Measurements from ENCODE around the gene SUFU.

Gene SUFU

DNA sequence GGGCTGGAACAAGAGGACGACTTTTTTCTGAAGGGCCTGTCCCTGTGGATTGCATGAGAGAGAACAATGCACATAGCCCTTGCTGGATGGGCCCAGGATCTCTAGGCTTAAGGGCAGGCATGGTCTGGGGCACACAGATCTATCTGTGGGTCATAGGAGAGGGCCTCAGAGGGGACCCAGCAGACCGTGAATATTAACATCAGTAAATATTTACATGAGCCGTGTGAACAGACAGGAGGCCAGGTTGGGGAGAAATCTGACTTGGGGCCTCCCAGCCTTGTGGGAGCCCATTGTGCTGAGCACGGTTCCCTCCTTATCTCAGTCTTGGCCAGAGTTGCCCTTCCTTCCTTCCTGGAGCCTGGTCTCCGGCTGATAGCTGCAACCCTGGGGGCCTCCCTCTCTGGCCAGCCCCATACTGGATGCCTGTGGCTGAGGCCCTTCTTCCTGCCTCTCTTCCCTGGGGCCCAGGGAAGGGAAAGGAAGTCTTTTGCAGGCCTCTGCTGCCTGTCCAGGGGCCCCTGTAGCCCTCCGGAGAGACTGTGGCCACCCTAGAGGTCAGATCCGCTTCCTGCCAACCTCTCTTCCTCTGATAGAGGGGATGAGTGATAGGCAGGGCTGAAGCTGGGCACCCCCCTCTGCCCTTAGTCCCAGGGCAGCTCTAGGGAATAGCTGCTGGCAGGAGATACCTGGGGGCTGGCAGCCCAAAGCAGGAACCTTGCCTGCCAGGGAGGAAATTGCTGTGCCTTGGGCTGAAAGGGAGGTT is 96.0 kb downstream of the SUFU start:
- no peak for DNase-seq

DNA sequence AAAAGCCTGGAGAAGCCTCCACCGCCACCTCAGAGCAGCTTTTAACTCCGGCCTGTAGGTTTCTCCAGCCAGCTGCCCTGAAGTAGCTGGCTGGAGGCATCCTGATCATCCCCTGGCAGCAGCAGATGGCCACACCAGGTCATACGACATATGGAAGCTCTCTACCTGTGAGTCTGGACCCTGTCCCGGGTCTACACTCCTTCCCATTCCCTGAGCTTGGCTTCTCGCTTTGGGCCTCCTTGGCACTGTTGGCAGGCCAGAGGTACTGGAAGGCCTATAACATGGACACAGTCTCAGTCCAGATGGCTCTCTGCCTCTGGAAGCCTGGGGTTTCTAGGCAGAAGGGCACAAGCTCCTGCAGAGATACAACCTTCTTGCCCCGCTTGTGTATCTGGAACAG is 97.0 kb downstream of the SUFU start:
- no peak for DNase-seq

DNA sequence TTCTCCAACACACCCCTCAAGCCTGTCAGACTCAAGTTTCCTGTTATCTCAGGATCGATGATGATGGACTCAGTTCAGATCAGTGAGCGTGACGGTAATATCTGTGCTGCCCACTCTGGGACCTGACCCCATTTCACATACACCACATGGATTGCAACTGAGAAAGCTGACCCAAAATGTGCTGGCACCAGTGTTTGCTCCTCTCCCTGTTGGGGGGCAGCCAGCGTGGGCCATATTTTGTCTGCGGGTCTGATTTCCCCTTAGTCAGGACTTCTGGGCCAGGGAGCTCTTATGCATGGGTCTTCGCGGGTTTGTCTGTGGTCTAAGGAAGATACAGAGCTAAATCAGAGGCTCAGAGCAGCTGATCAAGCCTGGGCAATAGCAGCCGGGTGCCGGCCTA is 97.9 kb downstream of the SUFU start:
- DNase-seq: no peak

DNA sequence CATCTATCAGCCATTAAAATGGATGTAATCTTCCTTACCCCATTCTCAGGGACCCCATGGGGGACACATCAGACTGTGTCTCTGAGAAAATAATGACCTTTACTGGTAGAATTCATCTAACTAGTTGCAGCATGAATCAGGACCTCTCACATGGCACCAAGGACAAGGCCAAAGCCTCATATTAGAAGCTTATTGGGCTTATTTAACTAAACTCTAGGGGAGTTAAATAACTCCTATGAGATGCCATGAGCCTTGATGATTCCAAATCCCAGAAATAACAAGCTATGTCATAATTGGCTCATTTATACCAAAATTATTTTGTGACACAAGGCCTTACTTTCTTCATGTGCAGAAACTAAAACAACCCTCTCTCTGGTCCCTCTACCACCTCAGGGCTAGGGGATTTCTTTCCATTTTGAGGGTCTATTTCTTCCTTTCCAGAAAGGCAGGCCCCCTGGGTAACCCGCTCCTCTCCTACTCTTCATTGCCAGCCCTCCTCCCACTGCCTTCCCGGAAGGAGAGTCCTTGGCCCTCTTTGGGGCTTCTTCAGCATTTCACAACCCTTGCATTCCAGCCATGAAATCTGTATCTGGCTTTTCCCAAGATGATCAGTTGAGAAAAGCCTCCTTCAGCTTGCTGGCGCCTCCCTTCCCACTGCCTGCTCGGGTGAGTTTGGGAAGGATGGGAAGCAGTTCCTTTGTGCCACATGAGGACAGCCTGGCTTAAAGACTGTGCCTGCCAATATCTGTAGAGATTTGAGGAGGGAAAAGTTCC is 98.7 kb downstream of the SUFU start:
- no peak for DNase-seq

GRCh38 chr10:102603946-102604345 is 100.2 kb downstream of the SUFU start:
- no peak for DNase-seq

DNA sequence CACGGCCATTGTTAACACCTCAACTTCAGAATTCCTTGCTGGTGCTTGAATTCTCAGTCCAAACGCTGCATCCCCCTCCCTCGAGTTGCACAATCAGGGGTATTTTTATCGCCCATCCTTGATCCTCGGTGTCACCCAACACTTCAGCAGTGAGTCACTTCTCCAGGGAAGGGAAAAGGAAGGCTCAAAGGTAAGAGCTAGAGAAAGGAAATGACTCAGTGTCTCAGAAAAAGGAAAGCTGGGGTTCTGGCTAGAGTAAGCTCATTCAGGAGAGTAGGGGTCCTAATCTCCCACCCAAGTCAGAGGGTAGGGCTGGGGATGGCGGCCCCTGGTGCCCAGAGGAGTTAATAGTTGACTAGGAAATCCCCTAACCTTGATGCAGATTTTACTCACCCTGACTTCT is 100.7 kb downstream of the SUFU start:
- DNase-seq: no peak

DNA sequence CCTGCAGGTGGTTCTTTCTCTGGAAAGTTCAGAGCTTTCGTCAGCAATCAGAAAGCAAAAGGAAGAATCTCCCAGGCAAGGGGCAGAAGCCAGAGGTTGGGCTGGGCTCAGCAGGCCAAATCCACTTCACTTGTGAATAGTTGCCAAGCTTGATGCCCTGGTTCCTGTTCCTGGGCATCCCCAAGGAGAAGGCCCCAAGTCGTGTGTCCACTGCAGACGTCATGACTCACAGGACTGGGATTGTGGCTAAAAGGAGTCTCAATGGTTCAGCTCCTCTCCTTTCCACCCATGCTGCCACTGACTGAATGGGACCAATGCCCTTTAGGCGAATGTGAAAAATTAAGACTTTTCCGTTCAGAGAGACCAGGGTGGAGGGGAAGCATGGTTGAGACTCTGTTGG is 101.9 kb downstream of the SUFU start:
- DNase-seq: no peak

- DNase-seq: no peak
Measured at GRCh38 chr10:102608487-102608886, 104.7 kb downstream of the SUFU start.

DNA sequence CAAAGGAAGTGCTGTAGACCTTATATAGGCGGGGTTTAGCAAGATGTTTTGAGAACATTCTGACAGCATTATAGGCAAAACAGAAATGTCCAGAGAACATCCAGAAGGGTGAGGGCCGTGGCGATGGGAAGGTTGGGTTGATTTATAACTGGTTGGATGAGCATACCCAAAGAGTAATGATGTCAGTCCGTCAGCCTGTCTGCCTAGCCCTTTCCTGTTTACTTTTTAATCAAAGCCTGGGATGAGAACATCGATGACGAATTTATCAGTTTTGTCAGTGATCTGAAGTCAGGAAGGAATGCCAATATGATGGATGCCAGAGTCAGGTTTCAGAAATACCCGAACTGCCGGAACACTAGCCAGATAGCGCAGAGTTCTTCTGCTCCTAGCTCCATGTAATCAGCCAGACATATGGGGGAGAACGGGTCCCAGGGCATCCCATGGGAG is 106.7 kb downstream of the SUFU start:
- no peak for DNase-seq

GRCh38 chr10:102611514-102612087 is 107.8 kb downstream of the SUFU start:
- DNase-seq: no peak

DNA sequence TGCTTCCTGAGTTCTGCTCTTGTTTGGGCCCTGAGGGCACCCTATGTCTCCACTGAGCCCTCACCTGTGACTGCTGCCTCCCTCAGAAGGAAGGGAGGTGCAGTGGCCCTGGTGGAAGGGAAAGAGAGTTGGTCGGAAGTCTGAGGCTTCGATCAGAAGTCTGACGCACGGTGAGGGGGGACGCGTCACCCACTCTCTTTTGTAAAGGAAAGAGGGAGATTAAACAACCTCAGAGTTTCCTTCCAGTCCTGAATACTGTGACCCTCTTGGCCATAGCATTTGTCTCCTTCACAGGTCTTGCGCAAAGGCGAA is 109.1 kb downstream of the SUFU start:
- peak; percentile 71 for DNase-seq

- DNase-seq: no peak
Measured at GRCh38 chr10:102613286-102613685, 109.5 kb downstream of the SUFU start.

- no peak for DNase-seq
Measured at GRCh38 chr10:102613785-102614184, 110.0 kb downstream of the SUFU start.

DNA sequence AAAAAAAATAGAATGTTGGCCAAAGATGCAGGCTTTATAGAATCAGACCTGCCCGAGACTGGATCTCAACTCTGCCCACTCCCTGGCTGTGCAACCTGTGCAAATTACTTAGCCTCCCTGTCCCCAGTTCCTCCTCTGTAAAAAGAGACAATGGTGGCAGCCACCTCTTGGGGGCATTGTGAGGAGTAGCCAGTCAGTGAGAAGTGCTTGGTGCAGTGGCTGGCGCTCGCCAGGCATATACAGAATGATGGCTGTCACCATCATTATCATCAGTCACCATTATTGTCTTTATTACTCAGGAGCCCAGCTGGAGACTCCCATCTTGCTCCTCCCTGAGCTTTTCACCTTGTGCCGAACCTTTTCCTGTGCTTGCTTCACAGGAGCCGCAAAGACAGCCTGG is 111.1 kb downstream of the SUFU start:
- no peak for DNase-seq

DNA sequence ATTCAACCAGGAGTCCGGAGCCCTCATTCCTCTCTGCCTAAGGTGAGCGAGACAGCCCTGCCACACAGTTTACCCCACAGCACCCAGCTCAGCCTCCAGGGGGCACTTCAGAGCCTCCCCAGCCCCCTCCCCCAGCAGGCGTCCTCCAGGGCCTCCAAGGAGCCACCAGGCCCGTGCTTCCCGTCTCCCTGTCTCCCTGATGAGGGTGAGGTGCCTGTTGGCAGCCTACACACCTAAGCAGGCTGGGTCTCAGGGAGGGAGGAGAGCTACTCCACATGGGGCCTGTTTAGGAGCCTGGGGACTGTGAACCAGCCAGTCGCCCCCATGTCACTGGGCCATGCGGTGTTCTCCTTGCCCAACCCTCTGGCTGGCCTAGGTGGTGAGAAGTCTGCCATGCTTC is 111.6 kb downstream of the SUFU start:
- DNase-seq: no peak

DNA sequence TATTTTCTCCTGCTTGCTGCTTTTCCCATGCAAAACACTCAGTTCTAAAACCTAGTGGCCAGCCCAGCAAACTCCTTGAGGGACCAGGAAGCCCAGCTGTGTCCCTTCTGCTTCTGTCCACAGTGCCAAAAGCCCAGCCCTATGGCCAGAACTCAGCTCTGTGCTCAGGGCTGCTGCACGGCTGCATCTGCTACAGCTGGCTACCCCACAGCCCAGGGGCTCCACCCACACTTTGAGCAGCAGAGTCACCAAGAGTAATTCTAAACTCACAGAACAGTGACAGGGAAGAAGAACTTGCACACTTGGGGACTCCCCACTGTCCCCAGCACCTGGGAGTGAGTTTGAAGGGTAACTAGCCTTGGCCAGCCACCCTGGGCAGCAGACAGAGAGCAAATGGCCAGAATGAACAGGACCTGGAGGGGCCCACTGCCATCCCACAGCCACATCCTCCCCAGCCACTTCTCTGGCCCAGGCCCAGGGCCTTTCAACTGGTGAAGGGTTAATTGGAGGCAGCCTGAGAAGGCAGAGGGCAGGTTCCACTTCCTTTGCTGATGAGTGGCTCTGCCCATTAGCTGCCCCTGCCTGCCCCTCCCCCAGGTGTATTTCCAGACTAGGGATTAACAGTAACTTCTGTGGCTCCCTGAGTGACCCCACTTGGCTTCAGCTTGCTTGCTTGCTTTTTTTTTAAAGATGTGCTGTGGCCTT is 112.4 kb downstream of the SUFU start:
- DNase-seq: no peak

DNA sequence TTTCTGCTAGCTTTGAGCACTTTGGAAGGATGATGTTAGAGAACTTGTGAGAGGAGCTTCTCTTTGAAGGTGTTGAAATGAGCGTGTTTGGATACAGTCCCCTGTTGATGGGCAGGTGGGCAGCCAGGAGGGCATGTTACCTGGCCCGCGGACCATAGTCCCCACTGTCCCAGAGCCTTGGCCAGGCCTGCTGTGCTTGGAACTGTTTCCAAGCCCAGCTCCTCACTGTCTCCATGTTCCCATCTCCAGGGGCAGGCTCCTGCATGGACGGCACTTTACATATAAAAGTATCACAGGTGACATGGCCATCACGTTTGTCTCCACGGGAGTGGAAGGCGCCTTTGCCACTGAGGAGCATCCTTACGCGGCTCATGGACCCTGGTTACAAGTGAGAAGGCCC is 113.3 kb downstream of the SUFU start:
- DNase-seq: no peak

DNA sequence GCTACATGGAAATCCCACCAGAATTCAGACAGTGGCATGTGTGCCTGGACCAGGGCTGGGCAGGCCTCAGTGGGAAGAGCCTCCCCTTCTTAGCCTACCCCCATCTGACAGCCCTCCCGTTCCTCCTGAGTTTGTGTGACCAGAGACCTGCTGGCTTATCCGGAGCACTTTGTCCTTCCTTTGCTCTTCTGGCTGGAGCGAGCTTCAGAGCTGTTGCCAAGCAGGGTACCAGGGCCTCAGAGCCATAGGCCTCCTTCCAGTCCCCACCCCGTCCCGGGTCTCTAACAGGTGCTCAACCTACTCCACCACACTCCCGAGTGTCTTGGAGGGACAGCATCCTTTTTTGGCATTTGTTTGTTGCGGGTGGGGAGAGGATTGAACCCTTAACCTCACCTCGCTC is 114.0 kb downstream of the SUFU start:
- no peak for DNase-seq

GRCh38 chr10:102619281-102619981 is 115.7 kb downstream of the SUFU start:
- no peak for DNase-seq

DNA sequence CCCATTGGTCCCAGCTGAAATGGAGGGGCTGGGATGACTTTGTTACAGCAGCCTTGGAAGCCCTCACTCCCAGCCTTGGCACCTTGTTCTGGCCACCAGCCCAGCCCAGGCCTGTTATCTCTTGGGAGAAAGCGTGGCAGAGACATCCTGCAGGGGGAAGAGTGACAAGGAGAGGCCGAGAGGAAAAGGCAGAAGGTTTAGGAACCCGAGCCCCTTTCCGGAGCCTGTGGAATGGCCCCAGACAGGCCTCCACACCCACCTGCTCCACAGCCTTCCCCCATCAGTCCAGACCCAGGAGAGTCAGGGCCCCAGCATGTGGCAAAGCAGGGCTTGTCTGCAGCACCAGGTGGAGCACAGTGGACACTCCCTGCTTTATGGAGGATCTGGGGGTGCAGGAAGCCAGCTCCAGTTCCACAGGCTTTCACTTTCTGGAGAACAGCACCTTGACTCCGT is 116.4 kb downstream of the SUFU start:
- no peak for DNase-seq

- DNase-seq: no peak
Measured at GRCh38 chr10:102620591-102621442, 117.0 kb downstream of the SUFU start.
